ENCODE measurements around the gene CDK7. TPM values are rescaled to one million over a fixed set of nuclear protein-coding genes. Genes with fewer than 3 reads are reported as not detected.

CDK7 gene
- total RNA-seq, 1 experiment from 2014 or later, result 31.8 TPM

DNA sequence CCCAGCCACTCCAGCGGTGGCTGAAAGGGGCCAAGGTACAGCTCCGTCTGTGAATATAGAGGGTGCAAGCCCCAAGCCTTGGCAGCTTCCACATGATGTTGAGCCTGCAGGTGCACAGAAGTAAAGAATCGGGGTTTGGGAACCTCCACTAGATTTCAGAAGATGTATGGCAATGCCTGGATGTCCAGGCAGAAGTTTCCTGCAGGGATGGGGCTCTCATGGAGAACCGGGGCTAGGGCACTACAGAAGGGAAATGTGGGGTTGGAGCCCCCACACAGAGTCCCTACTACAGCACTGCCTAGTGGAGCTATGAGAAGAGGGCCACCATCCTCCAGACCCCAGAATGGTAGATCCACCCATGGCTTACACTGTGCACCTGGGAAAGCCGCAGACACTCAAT, 74.7 kb downstream of the CDK7 start:
- Mint-ChIP-seq H3K4me1 (ENCODE audit: low read depth, unreplicated experiment) (no peaks in the 10 kb centered on the region), H3K27me3 (ENCODE audit: unreplicated experiment) (no peaks in the 10 kb centered on the region), H3K9me3 (ENCODE audit: low read depth, unreplicated experiment) (no peaks in the 10 kb centered on the region), H3K4me3 (ENCODE audit: low read depth, unreplicated experiment) (no peak overlapping the region), H3K36me3 (ENCODE audit: insufficient read depth, unreplicated experiment) (peaks cover 19% of the 10 kb centered on the region), H3K27ac (ENCODE audit: unreplicated experiment) (no peak overlapping the region)
- BruUV-seq (replicated peaks), result no TSS peak
- intact Hi-C loops (cut with micrococcal nuclease; ENCODE audit: unreplicated experiment), result no loop called here
- CTCF ChIA-PET, result interaction anchor here (0.6 to 0.7 kb wide), 3 partner anchors 11 to 237 kb away, joined by 3 read pairs; no protein-coding TSS in a partner anchor
- DNase-seq, result no peak
- TF ChIP-seq, protein P1, sequence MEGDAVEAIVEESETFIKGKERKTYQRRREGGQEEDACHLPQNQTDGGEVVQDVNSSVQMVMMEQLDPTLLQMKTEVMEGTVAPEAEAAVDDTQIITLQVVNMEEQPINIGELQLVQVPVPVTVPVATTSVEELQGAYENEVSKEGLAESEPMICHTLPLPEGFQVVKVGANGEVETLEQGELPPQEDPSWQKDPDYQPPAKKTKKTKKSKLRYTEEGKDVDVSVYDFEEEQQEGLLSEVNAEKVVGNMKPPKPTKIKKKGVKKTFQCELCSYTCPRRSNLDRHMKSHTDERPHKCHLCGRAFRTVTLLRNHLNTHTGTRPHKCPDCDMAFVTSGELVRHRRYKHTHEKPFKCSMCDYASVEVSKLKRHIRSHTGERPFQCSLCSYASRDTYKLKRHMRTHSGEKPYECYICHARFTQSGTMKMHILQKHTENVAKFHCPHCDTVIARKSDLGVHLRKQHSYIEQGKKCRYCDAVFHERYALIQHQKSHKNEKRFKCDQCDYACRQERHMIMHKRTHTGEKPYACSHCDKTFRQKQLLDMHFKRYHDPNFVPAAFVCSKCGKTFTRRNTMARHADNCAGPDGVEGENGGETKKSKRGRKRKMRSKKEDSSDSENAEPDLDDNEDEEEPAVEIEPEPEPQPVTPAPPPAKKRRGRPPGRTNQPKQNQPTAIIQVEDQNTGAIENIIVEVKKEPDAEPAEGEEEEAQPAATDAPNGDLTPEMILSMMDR (IDR thresholded peaks at IDR 0.05; ENCODE audit: unreplicated experiment), result no peak

GRCh38 chr5:69312459-69313160, 77.9 kb downstream of the CDK7 start:
- TF ChIP-seq, protein P1 (IDR thresholded peaks at IDR 0.05; ENCODE audit: unreplicated experiment), result no peak
- CTCF ChIA-PET, result no interaction called here
- intact Hi-C loops (cut with micrococcal nuclease; ENCODE audit: unreplicated experiment), result no loop called here
- no peaks in the 10 kb centered on the region for H3K9me3 Mint-ChIP-seq (ENCODE audit: low read depth, unreplicated experiment)
- BruUV-seq (replicated peaks), result no TSS peak
- no peak overlapping the region for H3K4me3 Mint-ChIP-seq (ENCODE audit: low read depth, unreplicated experiment)
- no peaks in the 10 kb centered on the region for H3K4me1 Mint-ChIP-seq (ENCODE audit: low read depth, unreplicated experiment)
- no peaks in the 10 kb centered on the region for H3K27me3 Mint-ChIP-seq (ENCODE audit: unreplicated experiment)
- H3K36me3 Mint-ChIP-seq (ENCODE audit: insufficient read depth, unreplicated experiment), result peaks cover 19% of the 10 kb centered on the region
- DNase-seq, result no peak
- H3K27ac Mint-ChIP-seq (ENCODE audit: unreplicated experiment), result no peak overlapping the region

DNA sequence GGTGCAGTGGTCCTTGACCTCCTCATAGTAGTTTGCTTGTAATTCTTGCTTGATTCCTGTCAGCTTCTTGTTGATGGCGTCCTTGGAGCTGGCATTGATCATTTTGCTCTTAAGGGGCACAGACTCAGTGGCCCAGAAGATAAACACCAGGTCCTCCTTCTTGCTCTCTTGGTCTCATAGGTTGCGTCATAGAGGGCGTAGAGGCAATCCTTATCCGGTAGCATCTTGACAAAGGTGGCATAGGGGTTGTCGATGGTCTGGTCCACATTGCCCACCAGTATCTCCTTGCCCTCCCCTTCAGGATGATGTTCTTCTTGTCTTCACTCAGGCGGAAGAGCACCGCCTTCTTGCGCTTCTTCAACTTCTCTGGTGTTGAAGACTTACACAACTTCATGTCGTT, 78.7 kb downstream of the CDK7 start:
- CTCF ChIA-PET, result no interaction called here
- H3K4me1 Mint-ChIP-seq (ENCODE audit: low read depth, unreplicated experiment), result no peaks in the 10 kb centered on the region
- H3K27me3 Mint-ChIP-seq (ENCODE audit: unreplicated experiment), result no peaks in the 10 kb centered on the region
- no peak overlapping the region for H3K4me3 Mint-ChIP-seq (ENCODE audit: low read depth, unreplicated experiment)
- H3K9me3 Mint-ChIP-seq (ENCODE audit: low read depth, unreplicated experiment), result no peaks in the 10 kb centered on the region
- BruUV-seq (replicated peaks), result no TSS peak
- no peak overlapping the region for H3K27ac Mint-ChIP-seq (ENCODE audit: unreplicated experiment)
- intact Hi-C loops (cut with micrococcal nuclease; ENCODE audit: unreplicated experiment), result no loop called here
- H3K36me3 Mint-ChIP-seq (ENCODE audit: insufficient read depth, unreplicated experiment), result peaks cover 19% of the 10 kb centered on the region
- DNase-seq, result no peak
- TF ChIP-seq, protein P1 (IDR thresholded peaks at IDR 0.05; ENCODE audit: unreplicated experiment), result no peak

DNA sequence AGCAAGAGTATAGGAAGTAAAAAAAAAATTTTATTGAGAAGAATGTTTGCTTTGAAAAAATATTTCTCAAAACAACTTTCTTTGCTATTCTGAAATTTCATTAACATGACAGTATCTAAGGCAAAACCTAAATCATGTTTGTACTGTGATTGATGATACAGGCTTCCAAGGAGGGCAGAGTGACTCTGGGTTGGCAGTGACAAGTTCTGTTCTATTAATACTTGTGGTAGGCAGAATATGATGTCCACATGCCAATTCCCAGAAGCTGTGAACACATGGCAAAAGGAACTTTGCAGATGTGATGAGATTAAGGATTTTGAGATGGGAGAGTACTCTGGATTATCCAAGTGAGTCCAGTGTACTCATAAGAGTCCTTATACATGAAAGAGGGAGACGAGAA, 81.3 kb downstream of the CDK7 start:
- CTCF ChIA-PET, result interaction anchor here (0.7 kb wide), 1 partner anchor 13 kb away, joined by 9 read pairs; no protein-coding TSS in a partner anchor
- no peak overlapping the region for H3K4me3 Mint-ChIP-seq (ENCODE audit: low read depth, unreplicated experiment)
- intact Hi-C loops (cut with micrococcal nuclease; ENCODE audit: unreplicated experiment), result no loop called here
- H3K4me1 Mint-ChIP-seq (ENCODE audit: low read depth, unreplicated experiment), result no peaks in the 10 kb centered on the region
- peaks cover 22% of the 10 kb centered on the region for H3K36me3 Mint-ChIP-seq (ENCODE audit: insufficient read depth, unreplicated experiment)
- no peaks in the 10 kb centered on the region for H3K27me3 Mint-ChIP-seq (ENCODE audit: unreplicated experiment)
- TF ChIP-seq, protein P1 (IDR thresholded peaks at IDR 0.05; ENCODE audit: unreplicated experiment), result no peak
- no peak for DNase-seq
- no peaks in the 10 kb centered on the region for H3K9me3 Mint-ChIP-seq (ENCODE audit: low read depth, unreplicated experiment)
- BruUV-seq (replicated peaks), result no TSS peak
- H3K27ac Mint-ChIP-seq (ENCODE audit: unreplicated experiment), result no peak overlapping the region

Data from Calu3 (cell line).